ENCODE results near the gene ACADS. TPM values are rescaled to one million over a fixed set of nuclear protein-coding genes. Genes with fewer than 3 reads are reported as not detected.

The ACADS gene
- total and polyA plus RNA-seq, 9 of the 15 experiments (the other 6 are each of a cell fraction or from before 2014, with no cell fraction given): 0.06 to 20.3 (median 8.8) TPM

- TF ChIP-seq RBBP5 (IDR thresholded peaks at IDR 0.05; ENCODE audit: borderline replicate concordance, insufficient read depth, low read length, poor library complexity, severe bottlenecking): no peak
- TF ChIP-seq PATZ1 (CRISPR knock-in tag; IDR thresholded peaks at IDR 0.05; ENCODE audit: borderline replicate concordance): no peak
- no peak for TF ChIP-seq NFE2L1 (tag; IDR thresholded peaks at IDR 0.05; ENCODE audit: borderline replicate concordance, low read depth)
- TF ChIP-seq ZNF830 (CRISPR knock-in tag; IDR thresholded peaks at IDR 0.05): no peak
- no peak for TF ChIP-seq ZNF316 (IDR thresholded peaks at IDR 0.05)
- no peak for TF ChIP-seq GMEB1 (CRISPR knock-in tag; IDR thresholded peaks at IDR 0.05)
- TF ChIP-seq NCOA2 (IDR thresholded peaks at IDR 0.05; ENCODE audit: partially characterized antibody in 2 of 2): no peak
- no peak for TF ChIP-seq STAT5A (IDR thresholded peaks at IDR 0.05; ENCODE audit: borderline replicate concordance, low read length)
- TF ChIP-seq RFX1 (IDR thresholded peaks at IDR 0.05): peak; percentile 97
- TF ChIP-seq HNRNPLL (IDR thresholded peaks at IDR 0.05; ENCODE audit: low read depth, low read length, poor library complexity, severe bottlenecking): no peak
- TF ChIP-seq TAF15 (IDR thresholded peaks at IDR 0.05; ENCODE audit: low read depth, low read length): no peak
- TF ChIP-seq GTF2E2 (tag; IDR thresholded peaks at IDR 0.05): no peak; the same call in 1 of the 2 replicates
- no peak for TF ChIP-seq ZBTB12 (CRISPR knock-in tag; IDR thresholded peaks at IDR 0.05)
- peak in 1 of 2 experiments; percentile 42; a peak in 1 of 4 replicates for TF ChIP-seq SIN3A (IDR thresholded peaks at IDR 0.05; ENCODE audit: borderline replicate concordance in 2 of 2, control insufficient read depth in 1 of 2, low read depth in 2 of 2, low read length in 2 of 2)
- TF ChIP-seq XRCC3 (IDR thresholded peaks at IDR 0.05): no peak
- no peak for TF ChIP-seq ZFP1 (CRISPR knock-in tag; IDR thresholded peaks at IDR 0.05)
- TF ChIP-seq TSHZ1 (CRISPR knock-in tag; IDR thresholded peaks at IDR 0.05): no peak
- no peak; the same call in 1 of the 2 replicates for TF ChIP-seq SP1 (CRISPR knock-in tag; IDR thresholded peaks at IDR 0.05)
- TF ChIP-seq ZFPM2 (CRISPR knock-in tag; IDR thresholded peaks at IDR 0.05): no peak
- TF ChIP-seq SP2 (IDR thresholded peaks at IDR 0.05; ENCODE audit: extremely low read depth, low read depth, low read length, poor library complexity, severe bottlenecking): peak; percentile 38
Observed at GRCh38 chr12:120686151-120686689, 39.4 kb upstream of the ACADS start (continued).

All from K562 (cell line).